B cell (primary cell): ENCODE results near the gene GARRE1. TPM values are rescaled to one million over a fixed set of nuclear protein-coding genes. Genes with fewer than 3 reads are reported as not detected.

ENCODE experiments used
- ATAC-seq: fragments of 200-7000 bp; cut with Tn5 transposase; one replicate; pipeline ENCODE4 v1.10.0; 2021; ENCODE audit warnings: low read depth, mild to moderate bottlenecking, moderate number of reproducible peaks, moderate library complexity
- CTCF ChIA-PET: fragments of 350-600 bp; sonication (Branson Sonifier 250); formaldehyde crosslinking; loops from one replicate; lab custom pipeline; 2021; ENCODE audit warnings: antibody characterized with exemption, inconsistent platforms; lab: Charles Lee
- POLR2A ChIA-PET: fragments of 350-600 bp; sonication (Branson Sonifier 250); formaldehyde crosslinking; loops from one replicate; lab custom pipeline; 2021; ENCODE audit warnings: antibody characterized with exemption; lab: Charles Lee
- DNase-seq: peaks from one replicate; pipeline ENCODE4 v3.0.0; 2013
- H2AFZ ChIP-seq: 2 replicates; pipeline ENCODE4 v1.6.1; 2012; ENCODE audit warnings: mild to moderate bottlenecking, low read depth, low read length; ENCODE audit not compliant: insufficient read depth, poor library complexity, severe bottlenecking
- H3K27ac ChIP-seq, 2 donors: 1 replicate in 1 of 2; 2 replicates in 1 of 2; pipeline ENCODE4 v1.5.1; 2012 to 2013; ENCODE audit warnings: low read length in 2 of 2, mild to moderate bottlenecking in 2 of 2, moderate library complexity in 1 of 2
- H3K27me3 ChIP-seq, 4 experiments: fragments of 200-600 bp in 1 of 4; sonication (generic) in 1 of 4; replicated peaks in 1 of 4; 1 replicate in 2 of 4; 2 replicates in 2 of 4; pipeline versions ENCODE4 v1.6.1 to v1.7.0; 2013 to 2016; ENCODE audit warnings: low read length in 3 of 4, mild to moderate bottlenecking in 2 of 4, mixed read lengths in 1 of 4, moderate library complexity in 1 of 4; ENCODE audit not compliant: insufficient read depth in 4 of 4, control insufficient read depth in 3 of 4; ENCODE audit errors: control extremely low read depth in 1 of 4
- H3K36me3 ChIP-seq, 2 experiments: replicated peaks in 1 of 2; 1 replicate in 1 of 2; 2 replicates in 1 of 2; pipeline versions ENCODE4 v1.6.1 to v1.7.1; 2013; ENCODE audit warnings: low read length in 1 of 2; ENCODE audit not compliant: insufficient read depth in 2 of 2, control insufficient read depth in 1 of 2; ENCODE audit errors: control extremely low read depth in 1 of 2, extremely low read depth in 1 of 2
- H3K4me1 ChIP-seq, 2 donors: fragments of 200-600 bp in 1 of 2; sonication (generic) in 1 of 2; 1 replicate in 1 of 2; 2 replicates in 1 of 2; pipeline versions ENCODE4 v1.5.1 to v1.6.1; 2013 to 2017; ENCODE audit warnings: low read length in 2 of 2; ENCODE audit not compliant: control insufficient read depth in 2 of 2, insufficient read depth in 2 of 2
- H3K4me2 ChIP-seq: replicated peaks from 2 replicates; pipeline ENCODE3; 2012; ENCODE audit warnings: mild to moderate bottlenecking, low read depth, low read length; ENCODE audit not compliant: poor library complexity, severe bottlenecking
- H3K4me3 ChIP-seq, 5 experiments: fragments of 200-600 bp in 1 of 5; sonication (generic) in 1 of 5; 1 replicate in 3 of 5; 2 replicates in 2 of 5; pipeline versions ENCODE4 v1.5.1 to v1.7.0; 2011 to 2016; ENCODE audit warnings: low read length in 4 of 5, mild to moderate bottlenecking in 4 of 5, low read depth in 2 of 5, control low read depth in 1 of 5, moderate library complexity in 1 of 5; ENCODE audit not compliant: insufficient read depth in 1 of 5; ENCODE audit errors: control extremely low read depth in 1 of 5, extremely low read depth in 1 of 5
- H3K79me2 ChIP-seq: fragments of 200-600 bp; sonication (generic); one replicate; pipeline ENCODE4 v1.6.0; 2016; ENCODE audit warnings: low read length; ENCODE audit not compliant: control insufficient read depth, insufficient read depth
- H3K9ac ChIP-seq: fragments of 200-600 bp; sonication (generic); 2 replicates; pipeline ENCODE4 v1.6.1; 2017; ENCODE audit warnings: mild to moderate bottlenecking, low read length, moderate library complexity
- H3K9me3 ChIP-seq, 3 donors: one replicate each; pipeline versions ENCODE4 v1.6.1 to v1.7.1; 2013; ENCODE audit warnings: low read length in 2 of 3; ENCODE audit not compliant: control insufficient read depth in 2 of 3, insufficient read depth in 1 of 3; ENCODE audit errors: control extremely low read depth in 1 of 3
- H4K20me1 ChIP-seq: 2 replicates; pipeline ENCODE4 v1.6.0; 2012; ENCODE audit warnings: mild to moderate bottlenecking, low read length; ENCODE audit not compliant: insufficient read depth, control insufficient read depth, poor library complexity, severe bottlenecking
- H3K27ac Mint-ChIP-seq: one replicate; pipeline ENCODE4 v1.8.0; 2021; ENCODE audit warnings: mixed read lengths
- H3K27me3 Mint-ChIP-seq: one replicate; pipeline ENCODE4 v1.8.0; 2021; ENCODE audit warnings: mixed read lengths
- H3K4me1 Mint-ChIP-seq: one replicate; pipeline ENCODE4 v1.8.0; 2021; ENCODE audit warnings: mixed read lengths
- H3K4me3 Mint-ChIP-seq: one replicate; pipeline ENCODE4 v1.8.0; 2021; ENCODE audit warnings: mixed read lengths
- H3K9me3 Mint-ChIP-seq: one replicate; pipeline ENCODE4 v1.8.0; 2022; ENCODE audit warnings: mixed read lengths; ENCODE audit not compliant: insufficient read depth
- CTCF ChIP-seq: fragments of 200-600 bp; IDR thresholded peaks from one replicate; pipeline ENCODE4 v1.8.0; 2022; ENCODE audit warnings: antibody characterized with exemption, mild to moderate bottlenecking
- EZH2 ChIP-seq: IDR thresholded peaks from 2 replicates; pipeline ENCODE4 v1.6.1; 2012; ENCODE audit warnings: borderline replicate concordance, low read depth, mild to moderate bottlenecking, moderate library complexity, low read length; ENCODE audit not compliant: insufficient read depth, poor library complexity, severe bottlenecking
- WGBS: methylation state at CpG from one replicate; pipeline ENCODE4 v1.1.5; 2013; ENCODE audit warnings: missing lambda C conversion rate; ENCODE audit not compliant: insufficient coverage; 5-methylcytosine and 5-hydroxymethylcytosine counted together
- intact Hi-C: fragments of 100-400 bp; cut with micrococcal nuclease; formaldehyde crosslinking; loops from one replicate; pipeline ENCODE4 v1.10.0; 2022
- polyA plus RNA-seq: library from polyadenylated mRNA; depleted of rRNA; stranded (reverse); fragments of >200 nt; gene quantifications from 2 replicates; pipeline ENCODE4 v1.2.3, GENCODE V29; 2012
- total RNA-seq, 2 donors: library from RNA; stranded (reverse); fragments of 120-200 nt in 1 of 2; gene quantifications; 1 replicate in 1 of 2; 2 replicates in 1 of 2; pipeline versions ENCODE4 v1.2.3 to v1.2.4, GENCODE V29; 2013 to 2022

The GARRE1 gene
- total and polyA plus RNA-seq, 2 donors (not counting 1 experiment from before 2014, with no cell fraction given): 26.3 to 55.6 TPM

DNA sequence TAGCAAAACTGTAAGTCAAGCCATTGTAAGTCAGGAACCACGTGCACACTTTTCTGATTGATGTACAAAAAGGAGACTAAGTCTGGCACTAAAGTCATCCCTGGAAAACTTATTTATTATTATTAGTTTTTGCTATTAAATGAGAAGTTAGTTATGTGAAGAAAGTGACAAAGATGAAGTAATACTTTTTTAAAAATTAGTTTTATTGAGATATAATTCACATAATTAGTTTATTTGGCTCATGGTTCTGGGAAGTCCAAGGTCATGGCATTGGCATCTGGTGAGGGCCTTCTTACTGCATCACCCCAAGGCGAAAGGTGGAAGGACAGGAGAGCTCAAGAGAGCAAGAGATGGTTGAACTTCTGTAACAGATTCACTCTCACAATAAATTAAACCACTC lies 36.9 kb downstream of the GARRE1 start:
- peaks cover 2% of the 10 kb centered on the region for H4K20me1 ChIP-seq
- no peaks in the 10 kb centered on the region for H3K36me3 ChIP-seq
- H3K79me2 ChIP-seq: peaks cover 66% of the 10 kb centered on the region
- H3K4me2 ChIP-seq: no peak overlapping the region
- H3K4me1 Mint-ChIP-seq: peaks cover 13% of the 10 kb centered on the region
- ChIA-PET CTCF (interaction anchor here (1.5 kb wide), 1 partner anchor 42 kb away, joined by 3 read pairs; no protein-coding TSS in a partner anchor), POLR2A (no interaction called here)
- no peak overlapping the region for H3K4me3 ChIP-seq
- H3K27me3 Mint-ChIP-seq: no peaks in the 10 kb centered on the region
- H3K9me3 ChIP-seq: peaks cover 0 to 2% (median 0%) of the 10 kb centered on the region in 3 donors
- TF ChIP-seq EZH2 (no peak), CTCF (no peak)
- no peak overlapping the region for H3K27ac Mint-ChIP-seq
- H3K27me3 ChIP-seq: no peaks in the 10 kb centered on the region
- no peak overlapping the region for H3K4me3 Mint-ChIP-seq
- no peak overlapping the region for H3K27ac ChIP-seq
- no peak overlapping the region for H3K9ac ChIP-seq
- H3K9me3 Mint-ChIP-seq: no peaks in the 10 kb centered on the region
- no peak overlapping the region for H2AFZ ChIP-seq
- no peak for DNase-seq
- 100% methylated on average over 1 of the region's 2 CpGs for WGBS
- no peak for ATAC-seq
- intact Hi-C loops: no loop called here
- H3K4me1 ChIP-seq: peaks cover 11 to 12% of the 10 kb centered on the region in 2 donors

GRCh38 chr19:34295103-34295502 lies 40.7 kb downstream of the GARRE1 start:
- Histone ChIP-seq H3K9me3 (no peaks in the 10 kb centered on the region), H3K4me2 (no peak overlapping the region), H3K9ac (no peak overlapping the region), H3K4me3 (no peak overlapping the region), H3K27me3 (no peaks in the 10 kb centered on the region), H3K27ac (no peak overlapping the region), H3K36me3 (peaks cover 4% of the 10 kb centered on the region in 2 experiments), H4K20me1 (peaks cover 15% of the 10 kb centered on the region), H3K79me2 (peaks cover 56% of the 10 kb centered on the region), H3K4me1 (no peaks in the 10 kb centered on the region), H2AFZ (no peak overlapping the region)
- H3K27ac Mint-ChIP-seq: no peak overlapping the region
- peaks cover 2% of the 10 kb centered on the region for H3K4me1 Mint-ChIP-seq
- intact Hi-C loops: no loop called here
- H3K9me3 Mint-ChIP-seq: no peaks in the 10 kb centered on the region
- ChIA-PET POLR2A (no interaction called here), CTCF (interaction anchor here (1.0 kb wide), 1 partner anchor 16 kb away, joined by 3 read pairs; no protein-coding TSS in a partner anchor)
- no peak for ATAC-seq
- TF ChIP-seq CTCF (no peak), EZH2 (no peak)
- H3K4me3 Mint-ChIP-seq: no peak overlapping the region
- DNase-seq: no peak
- no peaks in the 10 kb centered on the region for H3K27me3 Mint-ChIP-seq
